Stimulated activated naive B cell treated with anti-CD40 and anti-IgM and Interleukin-4, amounts not matched to agents 10 μg/mL and 1 μg/mL and 100 μg/mL, for 72 hours (primary cell): ENCODE results near the gene ABTB1.

ENCODE experiments used
- ATAC-seq, 2 donors: fragments of 150-1000 bp; cut with Tn5 transposase; replicated peaks; 2 replicates each; pipeline ENCODE4 v1.10.0; 2021; ENCODE audit warnings: moderate library complexity in 1 of 2
- DNase-seq: peaks from one replicate; pipeline ENCODE4 v3.0.0; 2021
- H3K27ac Mint-ChIP-seq: one replicate; pipeline ENCODE4 v1.8.0; 2022; ENCODE audit warnings: mild to moderate bottlenecking, mixed read lengths
- H3K27me3 Mint-ChIP-seq, 2 donors: one replicate each; pipeline ENCODE4 v1.8.0; 2022; ENCODE audit warnings: mixed read lengths in 2 of 2
- H3K36me3 Mint-ChIP-seq, 2 donors: one replicate each; pipeline ENCODE4 v1.8.0; 2022; ENCODE audit warnings: mixed read lengths in 2 of 2, mild to moderate bottlenecking in 1 of 2
- H3K4me1 Mint-ChIP-seq, 2 donors: one replicate each; pipeline ENCODE4 v1.8.0; 2022; ENCODE audit warnings: mixed read lengths in 2 of 2, mild to moderate bottlenecking in 1 of 2
- H3K4me3 Mint-ChIP-seq, 2 donors: one replicate each; pipeline ENCODE4 v1.8.0; 2022; ENCODE audit warnings: mild to moderate bottlenecking in 2 of 2, mixed read lengths in 2 of 2, moderate library complexity in 1 of 2
- H3K9me3 Mint-ChIP-seq, 2 donors: one replicate each; pipeline ENCODE4 v1.8.0; 2022; ENCODE audit warnings: mixed read lengths in 2 of 2, mild to moderate bottlenecking in 1 of 2

Gene ABTB1

GRCh38 chr3:127660621-127661251 is 12.0 kb upstream of the ABTB1 start:
- DNase-seq = no peak
- no peak for ATAC-seq
- peaks cover 0 to 4% of the 10 kb centered on the region in 2 donors for H3K27me3 Mint-ChIP-seq
- no peak overlapping the region for H3K4me3 Mint-ChIP-seq
- peaks cover 0 to 1% of the 10 kb centered on the region in 2 donors for H3K36me3 Mint-ChIP-seq
- H3K4me1 Mint-ChIP-seq = no peaks in the 10 kb centered on the region
- no peak overlapping the region for H3K27ac Mint-ChIP-seq
- no peaks in the 10 kb centered on the region for H3K9me3 Mint-ChIP-seq

- H3K4me1 Mint-ChIP-seq = no peaks in the 10 kb centered on the region
- H3K27me3 Mint-ChIP-seq = peaks cover 0 to 4% of the 10 kb centered on the region in 2 donors
- peaks cover 0 to 1% of the 10 kb centered on the region in 2 donors for H3K36me3 Mint-ChIP-seq
- DNase-seq (no peak), ATAC-seq (no peak)
- H3K9me3 Mint-ChIP-seq = no peaks in the 10 kb centered on the region
- no peak overlapping the region for H3K4me3 Mint-ChIP-seq
- H3K27ac Mint-ChIP-seq = no peak overlapping the region
These were observed 11.2 kb upstream of the ABTB1 start for GRCh38 chr3:127661600-127661999.

GRCh38 chr3:127662001-127662469 is 10.7 kb upstream of the ABTB1 start:
- no peak for DNase-seq
- no peak overlapping the region for H3K27ac Mint-ChIP-seq
- H3K4me3 Mint-ChIP-seq = no peak overlapping the region
- H3K36me3 Mint-ChIP-seq = peaks cover 0 to 1% of the 10 kb centered on the region in 2 donors
- no peak for ATAC-seq
- no peaks in the 10 kb centered on the region for H3K4me1 Mint-ChIP-seq
- H3K27me3 Mint-ChIP-seq = peaks cover 0 to 4% of the 10 kb centered on the region in 2 donors
- H3K9me3 Mint-ChIP-seq = no peaks in the 10 kb centered on the region

GRCh38 chr3:127663151-127663550 is 9.6 kb upstream of the ABTB1 start:
- H3K4me1 Mint-ChIP-seq = no peaks in the 10 kb centered on the region
- no peak overlapping the region for H3K27ac Mint-ChIP-seq
- no peaks in the 10 kb centered on the region for H3K9me3 Mint-ChIP-seq
- DNase-seq = no peak
- peaks cover 0 to 4% of the 10 kb centered on the region in 2 donors for H3K27me3 Mint-ChIP-seq
- H3K4me3 Mint-ChIP-seq = no peak overlapping the region
- ATAC-seq = no peak
- peaks cover 0 to 1% of the 10 kb centered on the region in 2 donors for H3K36me3 Mint-ChIP-seq

DNA sequence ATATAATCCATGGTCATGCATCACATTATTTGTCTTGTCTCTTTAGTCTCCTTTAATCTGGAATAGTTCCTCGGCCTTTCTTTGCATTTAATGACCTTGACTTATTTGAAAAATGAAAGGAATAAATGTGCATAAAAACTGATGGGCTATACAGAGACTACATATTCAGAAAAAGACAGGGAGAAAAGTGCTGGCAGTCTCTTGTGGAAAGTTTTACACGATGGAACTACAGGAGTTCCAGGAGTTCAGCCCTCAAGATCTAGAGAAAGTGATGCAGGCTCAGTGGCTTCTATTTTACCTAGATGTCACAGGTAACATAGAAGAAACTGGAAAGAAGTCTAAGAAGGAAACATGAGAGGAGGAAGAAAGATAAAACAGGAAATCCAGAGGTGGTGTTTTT is 7.6 kb upstream of the ABTB1 start:
- no peaks in the 10 kb centered on the region for H3K9me3 Mint-ChIP-seq

GRCh38 chr3:127665586-127665985 is 7.2 kb upstream of the ABTB1 start:
- H3K4me3 Mint-ChIP-seq = no peak overlapping the region
- ATAC-seq (no peak), DNase-seq (no peak)
- H3K4me1 Mint-ChIP-seq = peaks cover 0 to under 1% of the 10 kb centered on the region in 2 donors
- no peaks in the 10 kb centered on the region for H3K27me3 Mint-ChIP-seq
- no peaks in the 10 kb centered on the region for H3K9me3 Mint-ChIP-seq
- H3K36me3 Mint-ChIP-seq = no peaks in the 10 kb centered on the region
- H3K27ac Mint-ChIP-seq = no peak overlapping the region

More for the DNA sequence above, 7.6 kb upstream of the ABTB1 start:
- no peaks in the 10 kb centered on the region for H3K4me1 Mint-ChIP-seq
- ATAC-seq (no peak), DNase-seq (no peak)
- H3K27ac Mint-ChIP-seq = no peak overlapping the region
- no peak overlapping the region for H3K4me3 Mint-ChIP-seq
- peaks cover 0 to 1% of the 10 kb centered on the region in 2 donors for H3K36me3 Mint-ChIP-seq
- H3K27me3 Mint-ChIP-seq = peaks cover 0 to 3% of the 10 kb centered on the region in 2 donors

- ATAC-seq = no peak
- Mint-ChIP-seq H3K27me3 (no peaks in the 10 kb centered on the region), H3K4me3 (no peak overlapping the region), H3K36me3 (no peaks in the 10 kb centered on the region), H3K27ac (no peak overlapping the region), H3K9me3 (no peaks in the 10 kb centered on the region), H3K4me1 (peaks cover 7 to 12% of the 10 kb centered on the region in 2 donors)
- no peak for DNase-seq
These were observed 6.1 kb upstream of the ABTB1 start for GRCh38 chr3:127666676-127667075.

DNA sequence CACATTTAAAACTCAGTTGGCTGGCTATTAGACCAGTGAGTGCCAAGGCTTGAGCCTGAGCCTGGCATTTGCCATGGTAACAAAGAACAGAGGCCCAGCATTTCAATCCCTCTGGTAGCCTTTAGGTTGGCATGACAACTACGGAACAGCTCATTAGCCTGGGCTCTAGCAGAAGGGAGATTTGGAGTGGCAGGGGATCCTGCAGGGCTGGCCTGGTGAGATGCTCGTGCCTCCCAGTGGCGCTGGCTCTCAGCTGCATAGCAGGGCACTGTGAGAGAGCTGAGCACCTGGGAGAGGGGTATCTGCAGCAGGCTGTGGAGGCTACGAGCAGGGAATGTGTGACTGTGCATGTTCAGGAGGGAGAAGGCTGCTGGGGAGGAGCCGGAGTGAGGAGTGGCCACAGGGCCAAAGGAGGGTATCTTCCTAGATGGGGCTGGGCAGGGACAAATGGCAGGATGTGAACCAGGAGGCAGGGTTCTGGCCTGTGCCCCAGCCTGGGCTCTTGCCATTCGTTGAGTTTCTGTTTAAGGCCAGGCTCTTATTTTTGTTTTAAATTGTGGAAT is 5.6 kb upstream of the ABTB1 start:
- H3K27ac Mint-ChIP-seq = no peak overlapping the region
- peaks cover 2 to 4% of the 10 kb centered on the region in 2 donors for H3K36me3 Mint-ChIP-seq
- peaks cover 9 to 16% of the 10 kb centered on the region in 2 donors for H3K4me1 Mint-ChIP-seq
- H3K4me3 Mint-ChIP-seq = no peak overlapping the region
- ATAC-seq (no peak), DNase-seq (no peak)
- H3K27me3 Mint-ChIP-seq = no peaks in the 10 kb centered on the region
- no peaks in the 10 kb centered on the region for H3K9me3 Mint-ChIP-seq

DNA sequence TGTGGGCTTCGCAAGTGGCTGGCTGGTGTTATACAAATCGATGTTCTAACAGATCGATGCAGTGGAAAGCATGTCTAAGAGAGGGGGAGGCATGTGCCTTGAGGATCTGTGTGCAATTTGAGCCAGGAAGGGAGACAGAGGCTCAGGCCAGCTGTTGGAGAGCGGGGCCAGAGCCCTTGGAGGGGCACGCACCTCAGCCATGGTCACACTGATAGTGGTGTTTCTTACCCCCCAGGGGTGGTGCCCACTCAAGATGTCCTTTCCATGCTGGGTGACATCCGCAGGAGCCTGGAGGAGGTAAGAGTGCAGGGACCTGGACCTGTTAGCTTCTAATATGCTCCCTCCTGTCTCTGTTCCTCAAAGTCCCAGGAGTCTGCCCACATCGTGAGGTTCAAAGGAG is 3.8 kb upstream of the ABTB1 start:
- ATAC-seq = no peak
- Mint-ChIP-seq H3K9me3 (no peaks in the 10 kb centered on the region), H3K36me3 (peaks cover 2 to 4% of the 10 kb centered on the region in 2 donors), H3K4me1 (peaks cover 16 to 23% of the 10 kb centered on the region in 2 donors), H3K27ac (no peak overlapping the region), H3K4me3 (no peak overlapping the region), H3K27me3 (no peaks in the 10 kb centered on the region)
- no peak for DNase-seq

GRCh38 chr3:127669541-127670228 is 3.1 kb upstream of the ABTB1 start:
- H3K9me3 Mint-ChIP-seq = no peaks in the 10 kb centered on the region
- no peaks in the 10 kb centered on the region for H3K27me3 Mint-ChIP-seq
- H3K4me3 Mint-ChIP-seq = no peak overlapping the region
- DNase-seq = no peak
- no peak for ATAC-seq
- peaks cover 2 to 4% of the 10 kb centered on the region in 2 donors for H3K36me3 Mint-ChIP-seq
- peaks cover 20 to 31% of the 10 kb centered on the region in 2 donors for H3K4me1 Mint-ChIP-seq
- no peak overlapping the region for H3K27ac Mint-ChIP-seq

GRCh38 chr3:127670229-127670559 is 2.6 kb upstream of the ABTB1 start:
- Mint-ChIP-seq H3K9me3 (no peaks in the 10 kb centered on the region), H3K27me3 (no peaks in the 10 kb centered on the region), H3K27ac (peak overlapping the region; percentile 37), H3K36me3 (peaks cover 2 to 4% of the 10 kb centered on the region in 2 donors), H3K4me1 (peaks cover 23 to 36% of the 10 kb centered on the region in 2 donors), H3K4me3 (no peak overlapping the region)
- DNase-seq (no peak), ATAC-seq (no peak)

DNA sequence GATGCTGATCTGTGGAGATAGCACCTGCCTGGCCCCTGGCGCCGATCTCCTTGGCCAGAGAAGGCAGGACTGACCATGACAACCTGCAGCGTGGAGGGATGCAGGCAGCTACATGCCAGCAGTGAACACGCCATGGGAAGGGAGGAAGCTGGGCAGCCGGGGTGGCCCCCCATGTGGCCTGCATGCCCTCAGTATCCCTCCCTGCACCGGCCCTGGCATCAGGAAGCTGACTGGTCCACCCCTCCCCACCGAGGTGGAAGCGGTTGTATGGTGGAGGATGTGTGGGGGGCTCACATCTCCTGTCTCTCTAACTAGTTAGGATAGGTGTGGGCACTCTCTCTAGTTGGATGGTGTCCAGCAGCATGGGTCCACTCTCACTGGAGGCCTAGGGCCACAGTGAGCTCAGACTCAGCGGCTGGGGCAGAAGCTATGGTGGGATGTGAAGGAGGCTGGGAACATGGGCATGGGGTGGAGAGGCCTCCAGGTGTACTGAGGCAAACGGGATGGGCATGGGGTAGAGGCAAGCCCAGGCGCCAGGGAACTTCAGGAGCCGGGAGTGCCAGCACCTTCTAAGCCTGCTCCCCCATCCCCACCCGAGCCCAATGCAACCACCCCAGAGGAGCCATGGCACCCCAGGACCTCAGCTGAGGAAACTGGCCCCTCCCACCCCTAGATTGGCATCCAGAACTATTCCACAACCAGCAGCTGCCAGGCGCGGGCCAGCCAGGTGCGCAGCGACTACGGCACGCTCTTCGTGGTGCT is 1.8 kb upstream of the ABTB1 start:
- H3K4me1 Mint-ChIP-seq = peaks cover 26 to 44% of the 10 kb centered on the region in 2 donors
- H3K36me3 Mint-ChIP-seq = peaks cover 2 to 4% of the 10 kb centered on the region in 2 donors
- no peaks in the 10 kb centered on the region for H3K27me3 Mint-ChIP-seq
- no peaks in the 10 kb centered on the region for H3K9me3 Mint-ChIP-seq
- peak overlapping the region; percentile 96 for H3K4me3 Mint-ChIP-seq
- DNase-seq (no peak), ATAC-seq (no peak)
- peak overlapping the region; percentile 99 for H3K27ac Mint-ChIP-seq

DNA sequence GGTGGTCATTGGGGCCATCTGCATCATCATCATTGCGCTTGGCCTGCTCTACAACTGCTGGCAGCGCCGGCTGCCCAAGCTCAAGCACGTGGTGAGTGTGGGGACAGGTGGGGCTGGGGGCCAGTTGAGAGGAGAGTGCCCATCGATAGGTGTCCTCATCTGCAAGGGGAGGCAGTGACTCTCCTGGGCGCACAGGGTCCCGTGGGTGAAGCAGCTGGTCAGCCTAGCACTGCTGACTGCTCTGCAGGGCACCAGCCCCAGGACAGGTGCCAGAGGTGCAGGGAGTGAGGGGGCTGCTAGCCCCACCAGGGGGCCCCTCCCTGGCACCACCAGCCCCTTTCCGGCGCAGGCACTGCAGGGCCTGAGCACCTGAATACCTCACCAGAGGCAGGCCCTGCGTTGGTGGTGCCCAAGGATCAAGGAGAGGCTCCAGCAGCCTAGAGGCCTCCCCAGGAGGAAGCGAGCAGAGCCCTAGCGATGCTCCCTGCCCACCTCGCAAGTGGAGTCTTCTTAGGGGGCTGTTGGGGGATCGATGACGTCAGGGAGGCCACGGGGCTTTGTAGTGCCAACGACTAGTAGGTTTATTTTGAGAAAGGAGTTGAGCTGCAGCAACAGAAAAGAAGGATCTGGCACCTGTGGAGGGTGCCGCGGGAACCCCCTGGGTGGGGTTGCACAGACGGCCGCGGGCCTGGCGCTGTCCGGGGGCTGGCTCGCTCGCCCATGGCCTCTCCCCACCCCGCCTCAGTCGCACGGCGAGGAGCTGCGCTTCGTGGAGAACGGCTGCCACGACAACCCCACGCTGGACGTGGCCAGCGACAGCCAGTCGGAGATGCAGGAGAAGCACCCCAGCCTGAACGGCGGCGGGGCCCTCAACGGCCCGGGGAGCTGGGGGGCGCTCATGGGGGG is 976 bp upstream of the ABTB1 start:
- no peaks in the 10 kb centered on the region for H3K9me3 Mint-ChIP-seq
- ATAC-seq = peak; percentile 27 to 29
- H3K36me3 Mint-ChIP-seq = peaks cover 2 to 4% of the 10 kb centered on the region in 2 donors
- peak; percentile 27 for DNase-seq
- H3K4me1 Mint-ChIP-seq = peaks cover 26 to 46% of the 10 kb centered on the region in 2 donors
- H3K27ac Mint-ChIP-seq = peak overlapping the region; percentile 99
- H3K27me3 Mint-ChIP-seq = no peaks in the 10 kb centered on the region
- peak overlapping the region; percentile 96 for H3K4me3 Mint-ChIP-seq
